Caco-2 (cell line): ENCODE results near the gene NDUFB8. TPM values are rescaled to one million over a fixed set of nuclear protein-coding genes. Genes with fewer than 3 reads are reported as not detected.
"Not testable (repeated sequence)": the region's sequence is repeated elsewhere in the genome, so short reads cannot be mapped to it uniquely, and the experiment has no call there.

ENCODE experiments used
- Bru-seq: library from RNA; stranded (reverse); fragments of 400-500 nt; gene quantifications from one replicate; lab custom pipeline; 2021; lab: Mats Ljungman, UMichigan
- BruChase-seq, 2 experiments: library from RNA; stranded (reverse); fragments of 400-500 nt; gene quantifications; one replicate each; lab custom pipeline; 2021; lab: Mats Ljungman, UMichigan
- BruUV-seq: library from RNA; stranded (reverse); fragments of 400-500 nt; replicated peaks from 2 replicates; lab custom pipeline; 2021; lab: Mats Ljungman, UMichigan
- CTCF ChIA-PET: fragments of 300-600 bp; sonication (Branson Sonifier 250); formaldehyde crosslinking; loops from one replicate; lab custom pipeline; 2022; ENCODE audit warnings: antibody characterized with exemption; lab: Charles Lee
- POLR2A ChIA-PET: fragments of 300-600 bp; sonication (Branson Sonifier 250); formaldehyde crosslinking; loops from one replicate; lab custom pipeline; 2022; ENCODE audit warnings: antibody characterized with exemption; lab: Charles Lee
- DNase-seq, 2 experiments: peaks; one replicate each; pipeline versions ENCODE4 v3.0.0 to v3.0.0-alpha.2; 2020 to 2022
- H3K27me3 ChIP-seq: replicated peaks from 2 replicates; pipeline ENCODE4 v1.6.0; 2011; ENCODE audit warnings: low read length; ENCODE audit not compliant: control insufficient read depth, insufficient read depth
- H3K36me3 ChIP-seq: 2 replicates; pipeline ENCODE4 v1.5.1; 2011; ENCODE audit warnings: low read length; ENCODE audit not compliant: control insufficient read depth, insufficient read depth
- H3K4me1 ChIP-seq: fragments of 250-450 bp; sonication (Bioruptor Pico); 2 replicates; pipeline ENCODE4 v1.5.1; 2020; ENCODE audit warnings: mild to moderate bottlenecking
- H3K4me3 ChIP-seq: 2 replicates; pipeline ENCODE4 v1.5.1; 2011; ENCODE audit warnings: low read depth, mild to moderate bottlenecking, control low read depth, low read length
- H3K9me3 ChIP-seq: fragments of 250-450 bp; sonication (Bioruptor Pico); 2 replicates; pipeline ENCODE4 v1.5.1; 2020; ENCODE audit warnings: mild to moderate bottlenecking, moderate library complexity
- H3K27ac Mint-ChIP-seq: one replicate; pipeline ENCODE4 v1.8.0; 2022; ENCODE audit warnings: mixed read lengths; ENCODE audit not compliant: unreplicated experiment
- H3K27me3 Mint-ChIP-seq: one replicate; pipeline ENCODE4 v1.8.0; 2022; ENCODE audit warnings: mixed read lengths; ENCODE audit not compliant: insufficient read depth, unreplicated experiment
- H3K36me3 Mint-ChIP-seq: one replicate; pipeline ENCODE4 v1.8.0; 2022; ENCODE audit warnings: mild to moderate bottlenecking, mixed read lengths; ENCODE audit not compliant: insufficient read depth, unreplicated experiment
- H3K4me1 Mint-ChIP-seq: one replicate; pipeline ENCODE4 v1.8.0; 2022; ENCODE audit warnings: low read depth, mixed read lengths; ENCODE audit not compliant: unreplicated experiment
- H3K4me3 Mint-ChIP-seq: one replicate; pipeline ENCODE4 v1.8.0; 2022; ENCODE audit warnings: mild to moderate bottlenecking, moderate library complexity, mixed read lengths; ENCODE audit not compliant: unreplicated experiment
- H3K9me3 Mint-ChIP-seq: one replicate; pipeline ENCODE4 v1.8.0; 2022; ENCODE audit warnings: mixed read lengths; ENCODE audit not compliant: unreplicated experiment
- CTCF ChIP-seq, 2 experiments: fragments of 200-600 bp in 1 of 2; IDR thresholded peaks; 1 replicate in 1 of 2; 2 replicates in 1 of 2; pipeline versions ENCODE4 v1.5.1 to v1.8.0; 2011 to 2022; ENCODE audit warnings: antibody characterized with exemption in 1 of 2, control low read depth in 1 of 2, inconsistent platforms in 1 of 2, low read depth in 1 of 2, low read length in 1 of 2, mild to moderate bottlenecking in 1 of 2, moderate library complexity in 1 of 2; ENCODE audit not compliant: insufficient read depth in 1 of 2, severe bottlenecking in 1 of 2, unreplicated experiment in 1 of 2
- intact Hi-C: fragments of 100-400 bp; cut with micrococcal nuclease; formaldehyde crosslinking; loops from one replicate; pipeline ENCODE4 v1.10.0; 2022; ENCODE audit not compliant: unreplicated experiment
- long read RNA-seq: library from polyadenylated mRNA; stranded (forward); transcript quantifications from one replicate; pipeline ENCODE4 v2.0.0, GENCODE V29; 2022
- total RNA-seq: library from RNA; stranded (reverse); gene quantifications from 2 replicates; pipeline ENCODE4 v1.2.3, GENCODE V29; 2022

The NDUFB8 gene
- total RNA-seq (249 and 255 TPM in 2 replicates), Bru-seq, nascent RNA (percentile 92 among the genes with signal in this experiment), BruChase-seq, experiment 1, labeled RNA remaining after a 2-hour chase (percentile 96 among the genes with signal in this experiment), BruChase-seq, experiment 2, labeled RNA remaining after a 6-hour chase (percentile 96 among the genes with signal in this experiment)
- long read RNA-seq, transcript NDUFB8-203 (5 exons, 713 nt): minor isoform, 7 of 453 reads
- long read RNA-seq, transcript NDUFB8-201 (5 exons, 671 nt): major isoform, 406 of 453 reads
- long read RNA-seq, transcript NDUFB8-205 (4 exons, 829 nt): minor isoform, 16 of 453 reads
- long read RNA-seq, partial matches to known transcripts: 7 of 453 reads
- long read RNA-seq, other reads (novel, unspliced or antisense): 14 of 453 reads

- peak; percentile 86 to 88 for DNase-seq
- Mint-ChIP-seq H3K4me1 (peaks cover 7% of the 10 kb centered on the region), H3K36me3 (peaks cover 22% of the 10 kb centered on the region), H3K27ac (peak within 1 kb of the TSS; percentile 97), H3K4me3 (peak within 1 kb of the TSS; percentile 98), H3K27me3 (no peaks in the 10 kb centered on the region), H3K9me3 (no peaks in the 10 kb centered on the region)
- no peak for TF ChIP-seq CTCF (IDR thresholded peaks at IDR 0.05; ENCODE audit: insufficient read depth in 1 of 2, low read depth in 1 of 2, low read length in 1 of 2, severe bottlenecking in 1 of 2, unreplicated experiment in 1 of 2)
- CTCF ChIA-PET: interaction anchor here (0.6 to 1.2 kb wide), 2 partner anchors 11 to 21 kb away, joined by 3 to 8 read pairs; no protein-coding TSS in a partner anchor
- POLR2A ChIA-PET: no interaction called here
- Histone ChIP-seq H3K9me3 (no peaks in the 10 kb centered on the region), H3K27me3 (no peaks in the 10 kb centered on the region), H3K36me3 (peaks cover 5% of the 10 kb centered on the region), H3K4me1 (peaks cover 6% of the 10 kb centered on the region), H3K4me3 (peak within 1 kb of the TSS; percentile 53)
- no TSS peak for BruUV-seq
- intact Hi-C loops: no loop called here
Measured at GRCh38 chr10:100529475-100530298, at the start of gene NDUFB8. NDUFB8 (minus strand) TSS chr10:100529871; CDS start chr10:100529851, 20 bp downstream.

GRCh38 chr10:100576282-100576635 lies 46.6 kb upstream of the NDUFB8 start:
- H3K4me3 Mint-ChIP-seq: no peak overlapping the region
- DNase-seq: no peak
- H3K4me1 ChIP-seq: no peaks in the 10 kb centered on the region
- H3K4me3 ChIP-seq: no peak overlapping the region
- ChIA-PET POLR2A (no interaction called here), CTCF (interaction anchor here (0.6 kb wide), 1 partner anchor 123 kb away, joined by 3 read pairs; no protein-coding TSS in a partner anchor)
- H3K27ac Mint-ChIP-seq: no peak overlapping the region
- H3K9me3 ChIP-seq: no peaks in the 10 kb centered on the region
- H3K4me1 Mint-ChIP-seq: no peaks in the 10 kb centered on the region
- no peaks in the 10 kb centered on the region for H3K36me3 Mint-ChIP-seq
- intact Hi-C loops: no loop called here
- H3K36me3 ChIP-seq: no peaks in the 10 kb centered on the region
- BruUV-seq: no TSS peak
- peaks cover 9% of the 10 kb centered on the region for H3K27me3 Mint-ChIP-seq
- TF ChIP-seq CTCF (IDR thresholded peaks at IDR 0.05; ENCODE audit: insufficient read depth in 1 of 2, low read depth in 1 of 2, low read length in 1 of 2, severe bottlenecking in 1 of 2, unreplicated experiment in 1 of 2): no peak
- no peaks in the 10 kb centered on the region for H3K9me3 Mint-ChIP-seq
- H3K27me3 ChIP-seq: no peaks in the 10 kb centered on the region; the same call in 1 of the 2 replicates

- no peaks in the 10 kb centered on the region for H3K4me1 Mint-ChIP-seq
- Histone ChIP-seq H3K4me3 (no peak overlapping the region), H3K4me1 (no peaks in the 10 kb centered on the region), H3K9me3 (no peaks in the 10 kb centered on the region), H3K27me3 (no peaks in the 10 kb centered on the region; the same call in 1 of the 2 replicates), H3K36me3 (no peaks in the 10 kb centered on the region)
- no peak for DNase-seq
- H3K27ac Mint-ChIP-seq: no peak overlapping the region
- H3K4me3 Mint-ChIP-seq: no peak overlapping the region
- no peaks in the 10 kb centered on the region for H3K9me3 Mint-ChIP-seq
- intact Hi-C loops: no loop called here
- H3K36me3 Mint-ChIP-seq: no peaks in the 10 kb centered on the region
- H3K27me3 Mint-ChIP-seq: peaks cover 9% of the 10 kb centered on the region
- POLR2A ChIA-PET: no interaction called here
- BruUV-seq: no TSS peak
- CTCF ChIA-PET: no interaction called here
- no peak for TF ChIP-seq CTCF (IDR thresholded peaks at IDR 0.05; ENCODE audit: insufficient read depth in 1 of 2, low read depth in 1 of 2, low read length in 1 of 2, severe bottlenecking in 1 of 2, unreplicated experiment in 1 of 2)
Measured at GRCh38 chr10:100575585-100576281, 46.1 kb upstream of the NDUFB8 start.

- H3K4me1 ChIP-seq, H3K36me3 Mint-ChIP-seq, H3K4me3 ChIP-seq, intact Hi-C loops, H3K27ac Mint-ChIP-seq, H3K4me1 Mint-ChIP-seq, POLR2A ChIA-PET, H3K27me3 Mint-ChIP-seq, CTCF ChIA-PET, BruUV-seq, H3K4me3 Mint-ChIP-seq, H3K9me3 Mint-ChIP-seq, DNase-seq, H3K36me3 ChIP-seq, H3K9me3 ChIP-seq, H3K27me3 ChIP-seq: not testable (repeated sequence)
Measured at GRCh38 chr10:100575146-100575545, 45.5 kb upstream of the NDUFB8 start.
